NCI-H1417 (cell line): ENCODE data around the gene PHF2.
A peak's percentile ranks its signal among the peaks of the same experiment; 100 is the strongest.

Source experiments
- DNase-seq, 3 experiments: peaks; one replicate each; lab custom pipeline; 2025; lab: John Stamatoyannopoulos, UW

PHF2 gene

DNA sequence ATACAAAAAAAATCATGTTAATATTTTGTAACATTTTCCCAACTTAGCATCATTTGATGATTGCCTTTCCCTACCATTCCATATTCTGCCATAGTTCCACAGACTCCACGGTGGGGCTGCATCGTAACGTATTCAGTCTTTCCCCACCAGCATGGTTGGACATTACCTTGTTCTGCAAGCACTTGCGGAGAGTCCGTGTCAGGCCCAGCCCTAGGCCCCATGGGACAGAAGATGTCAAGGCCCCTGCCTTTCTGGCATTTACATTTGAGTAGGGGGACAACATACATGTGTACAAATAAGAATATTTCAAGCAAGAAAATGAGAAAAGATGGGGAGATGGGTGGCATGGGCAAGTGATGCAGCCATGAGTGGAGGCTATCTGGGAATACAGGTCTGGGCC, 8.2 kb upstream of the PHF2 start:
- no peak for DNase-seq

- no peak for DNase-seq
Measured at GRCh38 chr9:93569621-93570174, 6.7 kb upstream of the PHF2 start.

- DNase-seq = no peak
Measured at GRCh38 chr9:93572221-93572620, 4.2 kb upstream of the PHF2 start.

- no peak for DNase-seq
Measured at GRCh38 chr9:93572636-93573515, 3.5 kb upstream of the PHF2 start.

DNA sequence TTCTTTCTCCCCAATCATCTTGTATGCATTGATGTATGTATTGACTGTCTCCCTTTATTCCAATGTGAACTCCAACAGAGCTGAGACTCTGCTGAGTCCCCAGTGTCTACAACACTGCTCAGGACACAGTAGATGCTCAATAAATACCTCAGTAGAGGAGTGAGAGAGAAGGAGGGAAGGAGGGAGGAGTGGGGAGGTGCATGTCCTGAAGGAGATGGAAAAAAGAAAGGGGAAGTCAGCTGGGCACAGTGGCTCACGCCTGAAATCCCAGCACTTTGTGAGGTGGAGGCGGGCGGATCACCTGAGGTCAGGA, 2.9 kb upstream of the PHF2 start:
- DNase-seq = no peak

DNA sequence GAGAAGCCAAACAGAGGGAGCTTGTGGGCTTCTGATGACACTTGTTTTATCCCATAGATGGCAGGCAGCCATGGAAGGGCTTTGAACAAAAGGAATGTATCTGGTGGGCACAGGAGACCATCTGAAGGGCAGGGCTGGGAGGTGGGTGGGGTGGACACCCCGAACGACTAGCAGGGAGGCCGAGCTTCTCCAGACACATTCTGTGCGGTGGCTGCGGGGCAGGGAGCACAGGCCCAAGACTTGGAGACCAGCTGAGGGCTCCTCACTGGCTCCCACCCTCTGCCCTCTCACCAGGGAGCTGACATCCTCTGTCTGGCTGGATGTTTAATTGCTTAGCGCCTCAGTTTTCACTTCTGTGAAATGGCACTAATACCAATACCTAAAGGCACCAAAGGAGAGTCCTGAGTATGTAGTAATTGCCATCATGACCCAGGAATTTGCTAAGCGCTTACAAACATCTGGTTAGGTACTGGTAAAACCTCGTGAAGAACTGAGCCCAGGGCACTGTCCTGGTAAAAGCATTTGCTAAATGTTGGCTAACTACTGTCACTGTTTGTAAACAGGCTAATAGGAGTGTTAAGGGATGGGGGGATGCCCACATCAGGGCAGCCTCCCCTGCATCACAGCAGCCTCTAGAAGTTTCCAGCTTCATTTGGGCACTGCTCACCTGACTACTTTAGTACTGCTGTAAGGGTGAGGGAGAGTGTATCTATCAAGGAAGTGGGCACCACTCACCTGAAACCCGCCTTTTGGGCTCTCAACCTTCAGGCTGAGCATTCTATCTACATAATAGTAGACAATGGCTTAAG, 2.1 kb upstream of the PHF2 start:
- DNase-seq = no peak

- peak in 2 of 3 experiments; percentile 67 to 72 for DNase-seq
Measured at GRCh38 chr9:93574900-93575795, 1.2 kb upstream of the PHF2 start.

- DNase-seq = peak in 2 of 3 experiments; percentile 72 to 73
Measured at GRCh38 chr9:93575796-93576257, 557 bp upstream of the PHF2 start.

DNA sequence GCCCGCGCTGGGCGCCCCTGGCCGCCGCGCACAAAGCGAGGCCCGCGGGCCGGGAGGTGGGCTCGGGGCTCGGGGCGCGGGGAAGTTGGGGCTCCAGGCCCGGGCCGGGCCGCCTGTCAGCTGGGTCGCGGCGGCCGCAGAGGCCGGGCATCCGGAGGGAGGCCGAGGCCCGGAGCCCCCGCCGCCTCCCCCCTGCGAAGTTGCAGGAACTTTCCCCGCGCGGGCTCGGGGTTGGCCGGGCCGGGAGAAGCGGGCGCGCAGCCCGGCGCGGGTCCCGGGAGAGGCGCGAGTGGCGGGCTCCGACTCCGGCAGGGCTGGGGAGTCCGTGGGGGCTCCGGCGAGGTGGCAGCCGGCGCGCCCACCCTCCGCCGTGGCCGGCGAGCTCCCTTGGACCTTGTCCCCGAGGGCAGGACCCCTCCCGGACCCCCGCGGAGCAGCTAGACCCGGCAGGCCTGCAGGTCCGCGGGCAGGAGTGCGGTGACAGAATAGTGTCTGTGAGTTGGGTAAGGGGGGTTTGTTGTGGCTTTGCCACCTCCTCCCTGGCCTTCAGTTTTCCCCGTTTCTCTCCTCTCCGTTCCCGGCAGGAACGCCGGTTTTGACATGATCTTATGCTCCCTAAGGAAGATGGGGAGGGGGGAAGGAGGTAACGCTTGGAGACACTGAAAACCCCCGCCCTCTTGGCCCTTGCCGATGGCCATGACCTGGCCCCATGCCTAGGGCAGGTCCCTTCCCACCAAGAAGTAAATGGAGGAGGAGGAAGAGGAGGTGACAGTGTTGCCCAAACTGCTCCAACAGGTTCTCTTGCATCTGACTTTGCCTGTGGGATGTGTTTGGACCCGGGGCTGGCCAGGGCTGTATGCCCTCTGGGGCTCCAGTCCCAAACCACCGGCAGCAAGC, 942 bp downstream of the PHF2 start:
- DNase-seq = peak in 2 of 3 experiments; percentile 55 to 70

DNA sequence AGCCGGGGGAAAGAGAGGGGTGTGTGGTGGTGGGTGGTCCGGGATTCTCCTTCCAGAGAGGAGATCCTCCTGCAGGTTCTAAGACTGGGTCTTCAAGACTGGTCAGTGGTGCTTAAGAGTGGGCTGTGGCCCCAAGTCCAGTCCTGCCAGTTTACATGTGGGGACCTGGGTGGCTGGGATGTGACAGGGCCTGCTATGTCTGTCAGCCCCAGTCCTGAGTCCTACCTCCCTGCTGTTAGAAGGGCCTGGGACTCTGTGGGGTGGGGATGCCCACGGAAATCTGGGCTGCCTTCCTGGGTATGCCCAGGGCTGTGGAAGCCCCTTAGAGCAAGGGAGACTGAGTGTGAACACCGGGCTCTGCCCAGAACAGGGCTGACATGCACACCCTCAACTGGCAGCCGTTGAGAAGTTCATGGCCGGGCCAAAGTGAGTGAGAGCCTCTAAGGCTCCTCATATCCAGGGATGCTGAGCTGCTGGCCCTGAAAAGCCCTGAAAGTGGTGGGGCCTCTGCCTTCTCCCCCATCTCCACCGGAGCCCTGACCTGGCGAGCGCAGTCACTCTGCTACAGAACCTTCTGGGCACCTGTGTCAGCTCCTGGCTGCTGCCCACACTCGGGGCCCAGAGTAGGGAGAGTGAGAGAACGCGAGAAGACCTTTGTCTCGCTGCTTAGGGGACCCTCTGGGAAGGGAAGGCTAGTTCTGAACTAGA, 1.7 kb downstream of the PHF2 start:
- no peak for DNase-seq

- no peak for DNase-seq
Measured at GRCh38 chr9:93578844-93579243, 2.5 kb downstream of the PHF2 start.

- no peak for DNase-seq
Measured at GRCh38 chr9:93579711-93580516, 3.5 kb downstream of the PHF2 start.

DNA sequence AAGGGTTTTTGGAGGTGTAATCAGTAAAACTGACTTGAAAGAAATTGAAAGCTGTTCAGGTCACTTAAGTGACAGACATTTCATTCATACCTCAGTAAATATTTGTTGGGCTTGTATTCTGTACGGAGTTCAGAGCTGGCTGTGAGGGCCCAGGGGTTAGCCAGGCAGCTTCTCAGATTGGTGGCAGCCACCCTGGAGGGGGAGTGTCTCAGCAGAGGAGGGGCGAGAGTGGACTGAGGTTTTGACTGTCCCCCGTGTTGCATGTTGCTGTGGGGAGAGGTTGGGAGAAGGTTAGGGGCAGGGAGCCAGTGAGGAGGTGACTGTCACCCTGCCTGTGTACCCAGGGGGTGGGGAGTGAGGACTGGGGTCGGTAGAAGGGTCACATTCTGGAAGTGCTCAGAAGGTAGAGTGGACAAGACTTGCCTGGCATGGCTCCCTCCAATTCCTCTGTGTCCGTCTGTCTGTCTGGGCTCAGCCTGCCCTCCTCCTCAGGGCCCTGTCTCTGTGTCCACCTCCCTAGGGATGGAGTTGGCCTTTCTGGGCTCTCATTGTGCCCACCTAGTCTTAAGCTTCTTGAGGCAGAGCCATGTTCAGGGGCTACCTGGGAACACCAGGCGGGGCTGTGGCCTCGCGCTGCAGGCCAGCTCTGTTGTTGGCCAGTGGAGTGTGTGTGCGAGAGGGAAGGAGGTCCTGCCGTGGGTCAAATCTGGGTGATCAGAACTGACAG, 4.4 kb downstream of the PHF2 start:
- peak in 2 of 3 experiments; percentile 31 to 54 for DNase-seq

GRCh38 chr9:93582115-93582514, 5.7 kb downstream of the PHF2 start:
- DNase-seq = peak; percentile 41 to 99 (median 94)

- no peak for DNase-seq
Measured at GRCh38 chr9:93582550-93582949, 6.2 kb downstream of the PHF2 start.

GRCh38 chr9:93585259-93585658, 8.9 kb downstream of the PHF2 start:
- DNase-seq = no peak

GRCh38 chr9:93585695-93586094, 9.3 kb downstream of the PHF2 start:
- no peak for DNase-seq

- DNase-seq = no peak
Measured at GRCh38 chr9:93586290-93587057, 10.1 kb downstream of the PHF2 start.
